GM21619 (cell line): ENCODE data around the gene EML2.
"Not testable (repeated sequence)": the region's sequence is repeated elsewhere in the genome, so short reads cannot be mapped to it uniquely, and the experiment has no call there.

Experiments used
- ATAC-seq: cut with Tn5 transposase; IDR thresholded peaks from one replicate; pipeline ENCODE4 v1.9.1; 2021; ENCODE audit not compliant: unreplicated experiment

EML2 gene

GRCh38 chr19:45638930-45639729 is at the start of gene EML2:
EML2 (minus strand) TSS chr19:45639397; CDS start chr19:45639376, 21 bp downstream.
- ATAC-seq: no peak

- ATAC-seq: no peak
Observed at GRCh38 chr19:45687599-45687998, 48.4 kb upstream of the EML2 start.

- ATAC-seq: not testable (repeated sequence)
Observed at GRCh38 chr19:45685045-45685444, 45.8 kb upstream of the EML2 start.

GRCh38 chr19:45682908-45683307 is 43.7 kb upstream of the EML2 start:
- no peak for ATAC-seq

GRCh38 chr19:45682117-45682516 is 42.9 kb upstream of the EML2 start:
- no peak for ATAC-seq

- peak; percentile 50 for ATAC-seq
Observed at GRCh38 chr19:45681391-45682015, 42.3 kb upstream of the EML2 start.

- no peak for ATAC-seq
Observed at GRCh38 chr19:45677351-45678230, 38.4 kb upstream of the EML2 start.

GRCh38 chr19:45676851-45677263 is 37.7 kb upstream of the EML2 start:
- ATAC-seq: no peak

GRCh38 chr19:45674946-45675345 is 35.7 kb upstream of the EML2 start:
- ATAC-seq: no peak

- peak; percentile 46 for ATAC-seq
Observed at GRCh38 chr19:45670670-45671453, 31.7 kb upstream of the EML2 start.

- no peak for ATAC-seq
Observed at GRCh38 chr19:45668342-45668871, 29.2 kb upstream of the EML2 start.

- ATAC-seq: no peak
Observed at GRCh38 chr19:45667620-45668341, 28.6 kb upstream of the EML2 start, which contains the start of gene GIPR. GIPR (plus strand) TSS chr19:45668221; CDS start chr19:45669521, 1,300 bp downstream.

GRCh38 chr19:45664575-45664974 is 25.4 kb upstream of the EML2 start:
- ATAC-seq: no peak

GRCh38 chr19:45663800-45664199 is 24.6 kb upstream of the EML2 start:
- ATAC-seq: no peak

- no peak for ATAC-seq
Observed at GRCh38 chr19:45660636-45661035, 21.4 kb upstream of the EML2 start.

- ATAC-seq: no peak
Observed at GRCh38 chr19:45659096-45659729, 20.0 kb upstream of the EML2 start.

- no peak for ATAC-seq
Observed at GRCh38 chr19:45657520-45658167, 18.4 kb upstream of the EML2 start.

- no peak for ATAC-seq
Observed at GRCh38 chr19:45655073-45655472, 15.9 kb upstream of the EML2 start.

- no peak for ATAC-seq
Observed at GRCh38 chr19:45653634-45654033, 14.4 kb upstream of the EML2 start.
